CD4-positive, alpha-beta T cell treated with Interleukin-17A for 1 hour (primary cell): ENCODE measurements around the gene LEO1.
A peak's percentile ranks its signal among the peaks of the same experiment; 100 is the strongest.

Experiments
- DNase-seq: peaks from one replicate; pipeline ENCODE4 v3.0.0-alpha.2; 2020

Gene LEO1

GRCh38 chr15:51971375-51972133 lies at the start of gene LEO1:
LEO1 (minus strand) TSS chr15:51971778; CDS start chr15:51971745, 33 bp downstream.
- DNase-seq = peak; percentile 96

- DNase-seq = peak; percentile 79
Observed at GRCh38 chr15:52021128-52021671, 49.6 kb upstream of the LEO1 start.

GRCh38 chr15:52020221-52021085 lies 48.9 kb upstream of the LEO1 start:
- peak; percentile 18 for DNase-seq

- DNase-seq = peak; percentile 66
Observed at GRCh38 chr15:52019394-52020220, 48.0 kb upstream of the LEO1 start.

GRCh38 chr15:52018693-52019393 lies 47.3 kb upstream of the LEO1 start, which contains the start of gene MAPK6:
MAPK6 (plus strand) TSS chr15:52019219; CDS start chr15:52046461, 27,242 bp downstream.
- peak; percentile 94 for DNase-seq

GRCh38 chr15:52018244-52018643 lies 46.7 kb upstream of the LEO1 start:
- DNase-seq = no peak

GRCh38 chr15:52016316-52016715 lies 44.7 kb upstream of the LEO1 start:
- no peak for DNase-seq

GRCh38 chr15:52014616-52015015 lies 43.0 kb upstream of the LEO1 start:
- DNase-seq = no peak

- DNase-seq = no peak
Observed at GRCh38 chr15:52013151-52013791, 41.7 kb upstream of the LEO1 start.

- DNase-seq = no peak
Observed at GRCh38 chr15:52012210-52012609, 40.6 kb upstream of the LEO1 start.

GRCh38 chr15:52011711-52012144 lies 40.1 kb upstream of the LEO1 start:
- no peak for DNase-seq

- DNase-seq = no peak
Observed at GRCh38 chr15:52010633-52011595, 39.3 kb upstream of the LEO1 start.

- no peak for DNase-seq
Observed at GRCh38 chr15:52008698-52009434, 37.3 kb upstream of the LEO1 start.

GRCh38 chr15:52008359-52008697 lies 36.8 kb upstream of the LEO1 start:
- DNase-seq = no peak

GRCh38 chr15:52006702-52007340 lies 35.2 kb upstream of the LEO1 start:
- no peak for DNase-seq

GRCh38 chr15:52005748-52006701 lies 34.4 kb upstream of the LEO1 start:
- DNase-seq = no peak

GRCh38 chr15:52004806-52005205 lies 33.2 kb upstream of the LEO1 start:
- DNase-seq = no peak

- no peak for DNase-seq
Observed at GRCh38 chr15:52003710-52004109, 32.1 kb upstream of the LEO1 start.
